SK-N-SH (cell line): ENCODE results near the gene DNAJC24. TPM values are rescaled to one million over a fixed set of nuclear protein-coding genes. Genes with fewer than 3 reads are reported as not detected.

Experiments used
- CTCF ChIA-PET: fragments of 300-600, 350-600 bp; formaldehyde crosslinking; extraction: SDS; loops from one replicate; lab custom pipeline; 2021; lab: Yijun Ruan, JAX
- POLR2A ChIA-PET: fragments of 350-600 bp; sonication (Branson Sonifier 250); formaldehyde crosslinking; extraction: SDS; loops from one replicate; lab custom pipeline; 2020; ENCODE audit warnings: antibody characterized with exemption, inconsistent platforms; lab: Yijun Ruan, JAX
- DNase-seq: peaks from one replicate; pipeline ENCODE4 v3.0.0; 2012
- H2AFZ ChIP-seq: fragments of 200-600 bp; sonication (generic); 2 replicates; pipeline ENCODE4 v1.8.1; 2016; ENCODE audit warnings: antibody characterized with exemption, mild to moderate bottlenecking, low read depth
- H3F3A ChIP-seq: fragments of 200-600 bp; sonication (generic); replicated peaks from 2 replicates; pipeline ENCODE3; 2016; ENCODE audit warnings: antibody characterized with exemption, mild to moderate bottlenecking; ENCODE audit not compliant: insufficient read depth
- H3K27ac ChIP-seq, 2 experiments: fragments of 200-500 bp in 1 of 2; fragments of 200-600 bp in 1 of 2; sonication (Bioruptor generic) in 1 of 2; sonication (generic), shearing (Covaris generic) in 1 of 2; 2 replicates each; pipeline versions ENCODE4 v1.5.1 to v1.6.1; 2014 to 2016; ENCODE audit warnings: low read depth in 2 of 2, inconsistent platforms in 1 of 2, low read length in 1 of 2, mild to moderate bottlenecking in 1 of 2, mixed read lengths in 1 of 2
- H3K27me3 ChIP-seq: fragments of 200-600 bp; sonication (generic), shearing (Covaris generic); 2 replicates; pipeline ENCODE4 v1.6.1; 2016; ENCODE audit warnings: mixed run types; ENCODE audit not compliant: insufficient read depth
- H3K36me3 ChIP-seq, 2 experiments: fragments of 200-500 bp in 1 of 2; fragments of 200-600 bp in 1 of 2; sonication (Bioruptor generic) in 1 of 2; sonication (generic) in 1 of 2; replicated peaks in 1 of 2; 2 replicates each; pipeline versions ENCODE3 to v1.5.1; 2014 to 2016; ENCODE audit warnings: low read length in 1 of 2, mild to moderate bottlenecking in 1 of 2; ENCODE audit not compliant: insufficient read depth in 2 of 2, control insufficient read depth in 1 of 2
- H3K4me1 ChIP-seq, 2 experiments: fragments of 200-500 bp in 1 of 2; fragments of 200-600 bp in 1 of 2; sonication (Bioruptor generic) in 1 of 2; sonication (generic), shearing (Covaris generic) in 1 of 2; 2 replicates each; pipeline versions ENCODE4 v1.5.1 to v1.6.1; 2014 to 2016; ENCODE audit warnings: low read depth in 1 of 2, low read length in 1 of 2, mixed run types in 1 of 2; ENCODE audit not compliant: insufficient read depth in 2 of 2, control insufficient read depth in 1 of 2
- H3K4me2 ChIP-seq: fragments of 200-600 bp; sonication (generic), shearing (Covaris generic); 2 replicates; pipeline ENCODE4 v1.6.1; 2017; ENCODE audit warnings: mixed run types
- H3K4me3 ChIP-seq, 2 experiments: fragments of 200-500 bp in 1 of 2; fragments of 200-600 bp in 1 of 2; sonication (Bioruptor generic) in 1 of 2; sonication (generic), shearing (Covaris generic) in 1 of 2; 2 replicates each; pipeline versions ENCODE4 v1.5.1 to v1.8.1; 2014 to 2016; ENCODE audit warnings: low read depth in 2 of 2, inconsistent platforms in 1 of 2, low read length in 1 of 2, mild to moderate bottlenecking in 1 of 2, mixed read lengths in 1 of 2, moderate library complexity in 1 of 2
- H3K79me2 ChIP-seq: fragments of 200-600 bp; sonication (generic); 2 replicates; pipeline ENCODE4 v1.8.1; 2017; ENCODE audit warnings: mild to moderate bottlenecking; ENCODE audit not compliant: insufficient read depth
- H3K9ac ChIP-seq: fragments of 200-600 bp; sonication (generic); 2 replicates; pipeline ENCODE4 v1.6.1; 2017; ENCODE audit warnings: mixed run types
- H3K9me2 ChIP-seq: fragments of 200-600 bp; sonication (generic); 2 replicates; pipeline ENCODE4 v1.6.1; 2017; ENCODE audit warnings: mixed run types
- H3K9me3 ChIP-seq: fragments of 200-600 bp; sonication (generic); 2 replicates; pipeline ENCODE4 v1.6.1; 2017; ENCODE audit warnings: mixed run types, mild to moderate bottlenecking, moderate library complexity
- H4K20me1 ChIP-seq: fragments of 200-600 bp; sonication (generic); 2 replicates; pipeline ENCODE4 v1.6.1; 2017; ENCODE audit warnings: mild to moderate bottlenecking, mixed run types; ENCODE audit not compliant: insufficient read depth
- ELF1 ChIP-seq: IDR thresholded peaks from 2 replicates; pipeline ENCODE4 v1.4.0; 2012
- EP300 ChIP-seq, 2 experiments: IDR thresholded peaks; 2 replicates each; pipeline versions ENCODE4 v1.4.0 to v1.6.1; 2012; ENCODE audit warnings: borderline replicate concordance in 1 of 2, low read depth in 1 of 2, low read length in 1 of 2
- EZH2phosphoT487 ChIP-seq: fragments of 200-600 bp; sonication (generic); IDR thresholded peaks from 2 replicates; pipeline ENCODE4 v1.6.1; 2017; ENCODE audit warnings: low read depth, mixed run types, mild to moderate bottlenecking, antibody characterized with exemption, moderate library complexity, borderline replicate concordance
- GABPA ChIP-seq: IDR thresholded peaks from 2 replicates; pipeline ENCODE4 v1.4.0; 2012; ENCODE audit warnings: low read depth, mild to moderate bottlenecking
- MEF2A ChIP-seq: IDR thresholded peaks from 2 replicates; pipeline ENCODE4 v1.4.0; 2012; ENCODE audit warnings: low read depth, borderline replicate concordance
- NFIC ChIP-seq: IDR thresholded peaks from 2 replicates; pipeline ENCODE4 v1.4.0; 2012; ENCODE audit warnings: borderline replicate concordance
- POLR2AphosphoS5 ChIP-seq: IDR thresholded peaks from 2 replicates; pipeline ENCODE4 v1.6.1; 2012; ENCODE audit warnings: low read depth, low read length
- RAD21 ChIP-seq: IDR thresholded peaks from 2 replicates; pipeline ENCODE4 v1.6.1; 2012; ENCODE audit warnings: mild to moderate bottlenecking, low read length
- RFX5 ChIP-seq: IDR thresholded peaks from 2 replicates; pipeline ENCODE4 v1.6.1; 2012; ENCODE audit warnings: mild to moderate bottlenecking, improper control_type of control experiment, low read length
- SMC3 ChIP-seq: IDR thresholded peaks from 2 replicates; pipeline ENCODE4 v1.6.1; 2012; ENCODE audit warnings: low read depth, low read length, improper control_type of control experiment
- TEAD4 ChIP-seq: IDR thresholded peaks from 2 replicates; pipeline ENCODE4 v1.4.0; 2012; ENCODE audit warnings: mild to moderate bottlenecking, borderline replicate concordance; ENCODE audit not compliant: insufficient read depth
- WGBS: methylation state at CpG from one replicate; pipeline ENCODE4 v1.1.6; 2017; ENCODE audit warnings: low lambda C conversion rate; 5-methylcytosine and 5-hydroxymethylcytosine counted together
- polyA plus RNA-seq, 3 experiments: library from polyadenylated mRNA; depleted of rRNA; stranded (reverse); fragments of >200 nt; gene quantifications; 2 replicates each; pipeline ENCODE4 v1.2.3, GENCODE V29; 2012
- TF ChIP-seq, protein P1 (sequence below): IDR thresholded peaks from 2 replicates; pipeline ENCODE4 v1.4.0; 2012; ENCODE audit warnings: low read depth, borderline replicate concordance
- TF ChIP-seq, protein P2 (sequence below): IDR thresholded peaks from 2 replicates; pipeline ENCODE4; 2012
- TF ChIP-seq, protein P3 (sequence below): fragments of 150-350 bp; IDR thresholded peaks from 2 replicates; pipeline ENCODE4 v1.6.1; 2016; ENCODE audit warnings: mild to moderate bottlenecking, low read depth, low read length
- TF ChIP-seq, protein P4 (sequence below): IDR thresholded peaks from 2 replicates; pipeline ENCODE4 v1.4.0; 2012; ENCODE audit warnings: low read depth, borderline replicate concordance

Gene DNAJC24
- polyA plus RNA-seq, 1 of the 3 experiments (the other 2 are of a cell fraction), result 6.2 TPM

DNA sequence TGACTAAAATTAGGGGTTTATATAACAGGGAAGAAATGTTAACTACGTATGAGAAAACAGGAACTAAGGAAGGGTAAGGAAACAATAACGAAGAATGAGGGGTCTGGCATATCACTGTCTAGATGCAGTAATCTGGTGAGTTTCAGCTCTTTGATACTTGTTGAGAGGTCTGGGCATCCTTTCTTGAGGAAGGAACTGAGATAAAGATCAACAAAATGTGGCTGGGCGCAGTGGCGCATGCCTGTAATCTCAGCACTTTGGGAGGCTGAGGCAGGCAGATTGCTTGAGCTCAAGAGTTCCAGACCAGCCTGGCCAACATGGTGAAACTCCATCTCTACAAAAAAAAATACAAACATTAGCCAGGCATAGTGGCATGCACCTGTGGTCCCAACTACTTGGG is 2.9 kb upstream of the DNAJC24 start:
- ChIA-PET POLR2A (no interaction called here), CTCF (interaction anchor here (1.7 kb wide), 1 partner anchor 26 kb away, joined by 6 read pairs; no protein-coding TSS in a partner anchor)
- DNase-seq, result no peak
- Histone ChIP-seq H3K79me2 (peaks cover 16% of the 10 kb centered on the region; the same call in 1 of the 2 replicates), H4K20me1 (no peaks in the 10 kb centered on the region), H3K9ac (no peak overlapping the region), H3K36me3 (no peaks in the 10 kb centered on the region), H3K4me1 (peaks cover 5 to 6% of the 10 kb centered on the region in 2 experiments; a peak in 3 of 4 replicates), H3F3A (no peaks in the 10 kb centered on the region), H2AFZ (no peak overlapping the region), H3K9me2 (no peaks in the 10 kb centered on the region), H3K27me3 (no peaks in the 10 kb centered on the region; the same call in 1 of the 2 replicates), H3K9me3 (no peaks in the 10 kb centered on the region), H3K4me2 (no peak overlapping the region), H3K4me3 (no peak overlapping the region), H3K27ac (no peak overlapping the region)
- 45% methylated on average over 4 of the region's 4 CpGs for WGBS
- TF ChIP-seq TEAD4, result no peak
- TF ChIP-seq ELF1, result no peak
- no peak for TF ChIP-seq GABPA
- TF ChIP-seq POLR2AphosphoS5, result no peak

DNA sequence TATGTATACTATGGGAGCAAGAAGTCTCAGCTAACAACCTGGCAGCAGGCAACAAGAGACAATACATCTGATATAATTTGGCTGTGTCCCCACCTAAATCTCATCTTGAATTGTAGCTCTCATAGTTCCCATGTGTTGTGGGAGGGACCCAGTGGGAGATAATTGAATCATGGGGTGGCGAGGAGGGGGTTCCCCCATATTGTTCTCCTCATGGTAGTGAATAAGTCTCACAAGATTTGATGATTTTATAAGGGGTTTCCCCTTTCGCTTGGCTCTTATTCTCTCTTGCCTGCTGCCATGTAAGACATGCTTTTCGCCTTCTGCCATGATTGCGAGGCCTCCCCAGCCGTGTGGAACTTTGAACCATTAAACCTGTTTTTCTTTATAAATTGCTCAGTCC is 6.2 kb downstream of the DNAJC24 start:
- Histone ChIP-seq H3K27ac (no peak overlapping the region), H4K20me1 (no peaks in the 10 kb centered on the region)
- TF ChIP-seq RFX5 (no peak), MEF2A (no peak), NFIC (no peak), EZH2phosphoT487 (no peak), RAD21 (no peak)
- TF ChIP-seq, all 33 proteins: peak for 0
- H3K79me2 ChIP-seq, result peaks cover 26% of the 10 kb centered on the region
- no peak overlapping the region for H3K4me2 ChIP-seq
- H3K36me3 ChIP-seq, result peaks cover 5 to 10% of the 10 kb centered on the region in 2 experiments
- no peaks in the 10 kb centered on the region for H3F3A ChIP-seq
- H3K9ac ChIP-seq, result no peak overlapping the region
- H3K9me2 ChIP-seq, result no peaks in the 10 kb centered on the region
- no peak for DNase-seq
- POLR2A ChIA-PET, result no interaction called here
- H3K4me3 ChIP-seq, result no peak overlapping the region
- 92% methylated on average over 5 of the region's 5 CpGs for WGBS
- H3K4me1 ChIP-seq, result peaks cover under 1 to 2% of the 10 kb centered on the region in 2 experiments; a peak in 2 of 4 replicates
- no peaks in the 10 kb centered on the region for H3K9me3 ChIP-seq
- CTCF ChIA-PET, result interaction anchor here (0.9 to 1.3 kb wide), 2 partner anchors 36 to 495 kb away, joined by 4 to 5 read pairs; no protein-coding TSS in a partner anchor
- H2AFZ ChIP-seq, result no peak overlapping the region
- H3K27me3 ChIP-seq, result no peaks in the 10 kb centered on the region

DNA sequence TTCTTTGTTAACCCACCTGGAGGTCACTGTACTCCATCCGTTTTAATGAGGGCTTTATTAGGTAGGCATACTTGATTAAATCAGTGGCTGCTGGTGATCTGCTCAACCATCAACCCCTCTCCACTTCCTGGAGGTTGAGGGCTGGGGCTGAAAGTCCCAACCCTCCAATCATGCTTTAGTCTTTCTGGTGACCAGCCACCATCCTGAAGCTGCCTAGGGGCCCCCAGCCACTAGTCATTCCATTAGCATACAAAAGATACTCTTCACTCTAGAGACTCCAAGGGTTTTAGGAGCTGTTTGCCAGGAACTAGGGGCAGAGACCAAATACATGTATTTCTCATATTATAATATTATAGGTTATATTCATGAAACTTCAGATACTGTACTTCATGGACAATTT is 13.5 kb downstream of the DNAJC24 start:
- DNase-seq, result no peak
- H3K9me3 ChIP-seq, result no peaks in the 10 kb centered on the region
- H3K9ac ChIP-seq, result no peak overlapping the region
- H3K9me2 ChIP-seq, result no peaks in the 10 kb centered on the region
- no peaks in the 10 kb centered on the region for H4K20me1 ChIP-seq
- H3F3A ChIP-seq, result no peaks in the 10 kb centered on the region
- CTCF ChIA-PET, result no interaction called here
- H3K36me3 ChIP-seq, result no peaks in the 10 kb centered on the region
- H3K4me2 ChIP-seq, result no peak overlapping the region
- H3K4me1 ChIP-seq, result no peaks in the 10 kb centered on the region
- H3K79me2 ChIP-seq, result peaks cover 4% of the 10 kb centered on the region; the same call in 1 of the 2 replicates
- H3K27me3 ChIP-seq, result no peaks in the 10 kb centered on the region
- WGBS, result 82% methylated on average over 1 of the region's 1 CpG
- no peak overlapping the region for H3K4me3 ChIP-seq
- POLR2A ChIA-PET, result no interaction called here
- H3K27ac ChIP-seq, result no peak overlapping the region
- no peak overlapping the region for H2AFZ ChIP-seq
- TF ChIP-seq EZH2phosphoT487 (no peak), TEAD4 (no peak), SMC3 (no peak), RFX5 (no peak), NFIC (no peak), EP300 (IDR thresholded peaks at IDR 0.05; ENCODE audit: borderline replicate concordance in 1 of 2, low read depth in 1 of 2, low read length in 1 of 2) (no peak)
- TF ChIP-seq, protein P1, sequence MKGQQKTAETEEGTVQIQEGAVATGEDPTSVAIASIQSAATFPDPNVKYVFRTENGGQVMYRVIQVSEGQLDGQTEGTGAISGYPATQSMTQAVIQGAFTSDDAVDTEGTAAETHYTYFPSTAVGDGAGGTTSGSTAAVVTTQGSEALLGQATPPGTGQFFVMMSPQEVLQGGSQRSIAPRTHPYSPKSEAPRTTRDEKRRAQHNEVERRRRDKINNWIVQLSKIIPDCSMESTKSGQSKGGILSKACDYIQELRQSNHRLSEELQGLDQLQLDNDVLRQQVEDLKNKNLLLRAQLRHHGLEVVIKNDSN, result no peak
- TF ChIP-seq, protein P2, sequence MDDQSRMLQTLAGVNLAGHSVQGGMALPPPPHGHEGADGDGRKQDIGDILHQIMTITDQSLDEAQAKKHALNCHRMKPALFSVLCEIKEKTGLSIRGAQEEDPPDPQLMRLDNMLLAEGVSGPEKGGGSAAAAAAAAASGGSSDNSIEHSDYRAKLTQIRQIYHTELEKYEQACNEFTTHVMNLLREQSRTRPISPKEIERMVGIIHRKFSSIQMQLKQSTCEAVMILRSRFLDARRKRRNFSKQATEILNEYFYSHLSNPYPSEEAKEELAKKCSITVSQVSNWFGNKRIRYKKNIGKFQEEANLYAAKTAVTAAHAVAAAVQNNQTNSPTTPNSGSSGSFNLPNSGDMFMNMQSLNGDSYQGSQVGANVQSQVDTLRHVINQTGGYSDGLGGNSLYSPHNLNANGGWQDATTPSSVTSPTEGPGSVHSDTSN, result no peak
- TF ChIP-seq, protein P3, sequence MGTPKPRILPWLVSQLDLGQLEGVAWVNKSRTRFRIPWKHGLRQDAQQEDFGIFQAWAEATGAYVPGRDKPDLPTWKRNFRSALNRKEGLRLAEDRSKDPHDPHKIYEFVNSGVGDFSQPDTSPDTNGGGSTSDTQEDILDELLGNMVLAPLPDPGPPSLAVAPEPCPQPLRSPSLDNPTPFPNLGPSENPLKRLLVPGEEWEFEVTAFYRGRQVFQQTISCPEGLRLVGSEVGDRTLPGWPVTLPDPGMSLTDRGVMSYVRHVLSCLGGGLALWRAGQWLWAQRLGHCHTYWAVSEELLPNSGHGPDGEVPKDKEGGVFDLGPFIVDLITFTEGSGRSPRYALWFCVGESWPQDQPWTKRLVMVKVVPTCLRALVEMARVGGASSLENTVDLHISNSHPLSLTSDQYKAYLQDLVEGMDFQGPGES, result no peak
- TF ChIP-seq, protein P4, sequence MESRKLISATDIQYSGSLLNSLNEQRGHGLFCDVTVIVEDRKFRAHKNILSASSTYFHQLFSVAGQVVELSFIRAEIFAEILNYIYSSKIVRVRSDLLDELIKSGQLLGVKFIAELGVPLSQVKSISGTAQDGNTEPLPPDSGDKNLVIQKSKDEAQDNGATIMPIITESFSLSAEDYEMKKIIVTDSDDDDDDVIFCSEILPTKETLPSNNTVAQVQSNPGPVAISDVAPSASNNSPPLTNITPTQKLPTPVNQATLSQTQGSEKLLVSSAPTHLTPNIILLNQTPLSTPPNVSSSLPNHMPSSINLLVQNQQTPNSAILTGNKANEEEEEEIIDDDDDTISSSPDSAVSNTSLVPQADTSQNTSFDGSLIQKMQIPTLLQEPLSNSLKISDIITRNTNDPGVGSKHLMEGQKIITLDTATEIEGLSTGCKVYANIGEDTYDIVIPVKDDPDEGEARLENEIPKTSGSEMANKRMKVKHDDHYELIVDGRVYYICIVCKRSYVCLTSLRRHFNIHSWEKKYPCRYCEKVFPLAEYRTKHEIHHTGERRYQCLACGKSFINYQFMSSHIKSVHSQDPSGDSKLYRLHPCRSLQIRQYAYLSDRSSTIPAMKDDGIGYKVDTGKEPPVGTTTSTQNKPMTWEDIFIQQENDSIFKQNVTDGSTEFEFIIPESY, result no peak
